A549 (cell line): ENCODE measurements around the gene AFF3. TPM values are rescaled to one million over a fixed set of nuclear protein-coding genes. Genes with fewer than 3 reads are reported as not detected.

ENCODE experiments used
- ATAC-seq, 2 experiments: fragments of 200-7000 bp in 1 of 2; fragments of >200 bp in 1 of 2; cut with Nextera tagmentation in 1 of 2; cut with Tn5 transposase in 1 of 2; 3 replicates each; pipeline versions ENCODE4 v1.8.0 to v1.9.1; 2018 to 2020; ENCODE audit warnings: mild to moderate bottlenecking in 1 of 2, moderate library complexity in 1 of 2
- CTCF ChIA-PET: fragments of 300-600 bp; sonication (Branson Sonifier 250); formaldehyde crosslinking; extraction: SDS; loops from one replicate; lab custom pipeline; 2021; ENCODE audit warnings: antibody characterized with exemption, inconsistent platforms; lab: Yijun Ruan, JAX
- POLR2A ChIA-PET: fragments of 350-600 bp; formaldehyde crosslinking; extraction: SDS; loops from one replicate; lab custom pipeline; 2021; ENCODE audit warnings: antibody characterized with exemption, inconsistent platforms; lab: Yijun Ruan, JAX
- DNase-seq, 2 experiments: peaks; one replicate each; pipeline versions ENCODE4 v3.0.0 to v3.0.0-alpha.2; 2011 to 2016; ENCODE audit warnings: low read depth in 1 of 2, low spot score in 1 of 2
- FAIRE-seq: peaks from 2 replicates; lab custom pipeline; 2011; peaks lifted over from hg19 to GRCh38; lab: Jason Lieb, UNC
- H3K27ac ChIP-seq, 2 experiments: fragments of >200 bp; sonication (Bioruptor Twin); formaldehyde crosslinking; 3 replicates each; pipeline ENCODE4 v1.5.1; 2016 to 2017
- H3K4me1 ChIP-seq: fragments of >200 bp; sonication (Bioruptor Twin); formaldehyde crosslinking; 3 replicates; pipeline ENCODE4 v1.6.1; 2016
- H3K4me2 ChIP-seq: fragments of >200 bp; sonication (Bioruptor Twin); formaldehyde crosslinking; 3 replicates; pipeline ENCODE4 v1.6.1; 2016
- H3K4me3 ChIP-seq: fragments of >200 bp; sonication (Bioruptor Twin); formaldehyde crosslinking; 3 replicates; pipeline ENCODE4 v1.5.1; 2016
- H3K9me3 ChIP-seq: fragments of >200 bp; sonication (Bioruptor Twin); formaldehyde crosslinking; 3 replicates; pipeline ENCODE4 v1.6.1; 2016
- ATOH8 ChIP-seq: fragments of 250-450 bp; sonication (Bioruptor Pico); IDR thresholded peaks from 2 replicates; pipeline ENCODE4 v1.5.0; 2020; ENCODE audit warnings: low read depth, mild to moderate bottlenecking, moderate library complexity
- BHLHE40 ChIP-seq: IDR thresholded peaks from 2 replicates; pipeline ENCODE4 v1.6.1; 2012; ENCODE audit warnings: low read depth, low read length, inconsistent platforms
- CBX2 ChIP-seq: fragments of 200-600 bp; sonication (generic); IDR thresholded peaks from 2 replicates; pipeline ENCODE4 v1.6.1; 2016; ENCODE audit warnings: low read depth, mild to moderate bottlenecking, borderline replicate concordance
- CEBPB ChIP-seq, 2 experiments: fragments of >200 bp in 1 of 2; sonication (Bioruptor Twin) in 1 of 2; formaldehyde crosslinking in 1 of 2; IDR thresholded peaks; 2 replicates each; pipeline ENCODE4 v1.6.1; 2012 to 2016
- CHD2 ChIP-seq: fragments of 150-350 bp; IDR thresholded peaks from 2 replicates; pipeline ENCODE4 v1.6.1; 2014; ENCODE audit warnings: low read length; ENCODE audit not compliant: partially characterized antibody
- E2F6 ChIP-seq: IDR thresholded peaks from 2 replicates; pipeline ENCODE4 v1.6.1; 2012; ENCODE audit warnings: low read depth, borderline replicate concordance
- ELK1 ChIP-seq: fragments of 150-350 bp; IDR thresholded peaks from 2 replicates; pipeline ENCODE4 v1.6.1; 2014; ENCODE audit warnings: low read depth, mild to moderate bottlenecking, low read length
- EP300 ChIP-seq, 2 experiments: fragments of >200 bp; sonication (Bioruptor Twin); formaldehyde crosslinking; IDR thresholded peaks; 2 replicates in 1 of 2; 3 replicates in 1 of 2; pipeline ENCODE4 v1.6.1; 2016 to 2017
- ESRRA ChIP-seq: fragments of 150-350 bp; IDR thresholded peaks from 2 replicates; pipeline ENCODE4 v1.6.1; 2014; ENCODE audit warnings: mild to moderate bottlenecking, low read length, borderline replicate concordance
- HEYL ChIP-seq: fragments of 250-450 bp; sonication (Bioruptor Pico); IDR thresholded peaks from 2 replicates; pipeline ENCODE4 v1.8.0; 2021; ENCODE audit warnings: mild to moderate bottlenecking, moderate library complexity
- HOXA7 ChIP-seq: fragments of 250-450 bp; sonication (Bioruptor Pico); IDR thresholded peaks from 2 replicates; pipeline ENCODE4 v1.5.0; 2020; ENCODE audit warnings: mild to moderate bottlenecking, moderate library complexity
- HOXB13 ChIP-seq: fragments of 250-450 bp; sonication (Bioruptor Pico); IDR thresholded peaks from 2 replicates; pipeline ENCODE4 v1.5.0; 2020; ENCODE audit warnings: low read depth, mild to moderate bottlenecking, moderate library complexity
- HOXB5 ChIP-seq: fragments of 250-450 bp; sonication (Bioruptor Pico); IDR thresholded peaks from 2 replicates; pipeline ENCODE4 v1.5.0; 2020; ENCODE audit warnings: mild to moderate bottlenecking, moderate library complexity
- JUN ChIP-seq, 2 experiments: fragments of >200 bp; sonication (Bioruptor Twin); formaldehyde crosslinking; IDR thresholded peaks; 2 replicates in 1 of 2; 3 replicates in 1 of 2; pipeline ENCODE4 v1.6.1; 2016 to 2017
- JUNB ChIP-seq: fragments of >200 bp; sonication (Bioruptor Twin); formaldehyde crosslinking; IDR thresholded peaks from 2 replicates; pipeline ENCODE4 v1.6.1; 2016
- NR3C1 ChIP-seq: fragments of >200 bp; sonication (Bioruptor Twin); formaldehyde crosslinking; IDR thresholded peaks from 3 replicates; pipeline ENCODE4 v1.6.1; 2017
- PHF8 ChIP-seq: fragments of 200-600 bp; sonication (generic); IDR thresholded peaks from 2 replicates; pipeline ENCODE4 v1.6.1; 2016; ENCODE audit warnings: low read depth, mild to moderate bottlenecking, antibody characterized with exemption, moderate library complexity, borderline replicate concordance
- POLR2A ChIP-seq: IDR thresholded peaks from 2 replicates; pipeline ENCODE4 v1.6.1; 2012; ENCODE audit warnings: mild to moderate bottlenecking, low read length
- POLR2AphosphoS2 ChIP-seq: conservative IDR thresholded peaks from 2 replicates; pipeline ENCODE4 v1.6.1; 2012; ENCODE audit warnings: low read length, improper control_type of control experiment, inconsistent platforms
- RARB ChIP-seq: fragments of 250-450 bp; sonication (Bioruptor Pico); IDR thresholded peaks from 2 replicates; pipeline ENCODE4 v1.8.0; 2021; ENCODE audit warnings: mild to moderate bottlenecking, moderate library complexity
- SREBF2 ChIP-seq: fragments of 450-650 bp; IDR thresholded peaks from 2 replicates; pipeline ENCODE4 v1.6.1; 2014; ENCODE audit warnings: mild to moderate bottlenecking, moderate library complexity
- TFCP2L1 ChIP-seq: fragments of 250-450 bp; sonication (Bioruptor Pico); IDR thresholded peaks from 2 replicates; pipeline ENCODE4 v1.5.0; 2021; ENCODE audit warnings: mild to moderate bottlenecking
- TP53 ChIP-seq: fragments of 250-450 bp; sonication (Bioruptor Pico); IDR thresholded peaks from 2 replicates; pipeline ENCODE4 v1.5.0; 2021; ENCODE audit warnings: mild to moderate bottlenecking, moderate library complexity
- ZFP36 ChIP-seq: fragments of 450-650 bp; IDR thresholded peaks from 2 replicates; pipeline ENCODE4 v1.6.1; 2014; ENCODE audit warnings: borderline replicate concordance; ENCODE audit not compliant: partially characterized antibody
- ZSCAN20 ChIP-seq: fragments of 250-450 bp; sonication (Bioruptor Pico); IDR thresholded peaks from 2 replicates; pipeline ENCODE4 v1.8.0; 2022; ENCODE audit warnings: mild to moderate bottlenecking, moderate library complexity
- WGBS: methylation state at CpG from one replicate; pipeline ENCODE4 v1.1.6; 2017; ENCODE audit errors: missing lambda C conversion rate; 5-methylcytosine and 5-hydroxymethylcytosine counted together
- polyA plus RNA-seq, 4 experiments: library from polyadenylated mRNA; depleted of rRNA in 3 of 4; stranded (reverse); fragments of >200 nt; fragmentation: RNase III in 1 of 4; extraction: RNeasy Plus Mini Kit Qiagen cat#74134 plus additional on column Dnase treatment in 1 of 4; gene quantifications; 2 replicates in 3 of 4; 3 replicates in 1 of 4; pipeline ENCODE4 v1.2.3, GENCODE V29; 2011 to 2017

The AFF3 gene
- polyA plus RNA-seq, 2 of the 4 experiments (the other 2 are of a cell fraction): not detected

- DNase-seq: no peak
- POLR2A ChIA-PET: no interaction called here
- Histone ChIP-seq H3K27ac (no peak overlapping the region), H3K4me2 (no peak overlapping the region)
- CTCF ChIA-PET: interaction anchor here (0.7 kb wide), 1 partner anchor 351 kb away, joined by 3 read pairs; no protein-coding TSS in a partner anchor
- TF ChIP-seq E2F6 (no peak), CHD2 (no peak), ESRRA (no peak)
- TF ChIP-seq, all 56 proteins: peak for 0
- ATAC-seq: no peak
- FAIRE-seq: no peak
- Histone ChIP-seq H3K4me1 (no peaks in the 10 kb centered on the region), H3K9me3 (no peaks in the 10 kb centered on the region), H3K4me3 (no peak overlapping the region)
- WGBS: 41% methylated on average over 4 of the region's 5 CpGs
Measured at GRCh38 chr2:99910902-99911301, 231.5 kb downstream of the AFF3 start.

- no peak for TF ChIP-seq SREBF2
- no peak for TF ChIP-seq HOXA7 (CRISPR knock-in tag)
- no peak for TF ChIP-seq JUN (IDR thresholded peaks at IDR 0.05)
- no peak for TF ChIP-seq NR3C1
- no peak for TF ChIP-seq ELK1
- no peak for TF ChIP-seq TP53 (CRISPR knock-in tag)
- no peak for TF ChIP-seq POLR2AphosphoS2
- no peak for TF ChIP-seq ATOH8 (CRISPR knock-in tag)
- no peak for TF ChIP-seq CBX2
- TF ChIP-seq EP300 (IDR thresholded peaks at IDR 0.05): no peak
- no peak for TF ChIP-seq BHLHE40
- TF ChIP-seq HOXB13 (CRISPR knock-in tag): no peak
- no peak for TF ChIP-seq ZFP36
- TF ChIP-seq HEYL (CRISPR knock-in tag): no peak
- no peak for TF ChIP-seq POLR2A
- TF ChIP-seq E2F6: no peak
- TF ChIP-seq CEBPB (IDR thresholded peaks at IDR 0.05): no peak
- TF ChIP-seq ZSCAN20 (CRISPR knock-in tag): no peak
- TF ChIP-seq, all 56 proteins: peak for 0
- no peaks in the 10 kb centered on the region for H3K4me1 ChIP-seq
- no peak overlapping the region for H3K4me3 ChIP-seq
- ChIA-PET CTCF (no interaction called here), POLR2A (no interaction called here)
- no peak overlapping the region for H3K4me2 ChIP-seq
- no peaks in the 10 kb centered on the region for H3K9me3 ChIP-seq
- 40% methylated on average over 2 of the region's 2 CpGs for WGBS
- H3K27ac ChIP-seq: no peak overlapping the region
- ATAC-seq (no peak), DNase-seq (no peak), FAIRE-seq (no peak)
Measured at GRCh38 chr2:99905636-99906035, 236.8 kb downstream of the AFF3 start.

- CTCF ChIA-PET: no interaction called here
- FAIRE-seq: no peak
Measured at GRCh38 chr2:99905025-99905424, 237.4 kb downstream of the AFF3 start.

More at GRCh38 chr2:99905025-99905424, 237.4 kb downstream of the AFF3 start:
- no peaks in the 10 kb centered on the region for H3K9me3 ChIP-seq
- TF ChIP-seq POLR2A (no peak), HOXB5 (no peak), ATOH8 (CRISPR knock-in tag) (no peak), JUNB (no peak), JUN (IDR thresholded peaks at IDR 0.05) (no peak), TFCP2L1 (no peak), CEBPB (IDR thresholded peaks at IDR 0.05) (no peak), SREBF2 (no peak), ESRRA (no peak), RARB (CRISPR knock-in tag) (no peak), PHF8 (no peak)
- ATAC-seq (no peak), DNase-seq (no peak)
- POLR2A ChIA-PET: no interaction called here
- H3K27ac ChIP-seq: no peak overlapping the region
- WGBS: 52% methylated on average over 3 of the region's 5 CpGs
- no peak overlapping the region for H3K4me3 ChIP-seq
- no peak overlapping the region for H3K4me2 ChIP-seq
- H3K4me1 ChIP-seq: no peaks in the 10 kb centered on the region
